ENCODE data around the gene FBXO45.
"Not testable (repeated sequence)": the region's sequence is repeated elsewhere in the genome, so short reads cannot be mapped to it uniquely, and the experiment has no call there.

FBXO45 gene

DNA sequence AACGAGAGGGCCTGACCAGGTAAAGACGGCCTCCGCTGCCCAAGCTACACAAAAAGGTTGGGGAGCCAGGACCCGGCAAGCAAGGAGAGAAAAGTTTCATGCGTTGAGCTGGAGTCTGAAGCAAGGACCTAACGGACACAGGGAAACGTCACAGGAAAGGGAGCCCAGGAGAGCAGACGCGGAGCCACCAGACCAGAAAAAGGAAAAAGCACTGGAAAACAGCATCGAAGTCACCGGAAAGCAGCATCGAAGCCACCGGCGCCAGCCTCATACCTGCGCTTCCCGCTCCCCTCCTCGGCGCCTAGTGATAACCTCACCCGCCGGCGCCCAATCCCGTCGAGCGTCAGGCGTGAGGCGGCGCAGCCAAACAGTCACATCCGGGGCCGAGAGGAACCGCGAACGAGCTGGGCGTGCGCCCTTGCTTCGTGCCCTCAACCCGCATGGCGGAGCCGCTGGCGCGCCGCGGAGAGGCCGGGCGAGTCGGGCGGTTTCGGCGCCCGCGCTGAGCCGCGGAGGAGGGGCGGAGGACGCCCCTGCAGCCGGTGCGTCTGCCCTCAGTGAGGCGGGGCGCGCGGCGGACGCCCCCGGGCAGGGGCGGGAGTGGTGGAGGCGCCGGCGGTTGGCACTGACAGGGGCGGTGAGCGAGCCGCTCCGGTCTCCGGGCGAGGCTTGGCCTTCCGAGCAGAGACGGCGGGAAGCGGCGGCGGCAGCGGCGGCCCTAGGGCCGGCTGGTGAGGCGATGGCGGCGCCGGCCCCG, at the start of gene FBXO45, which contains the start of gene WDR53:
Gene FBXO45, plus strand, starts transcription at position 415 of the 757 bp plus-strand sequence. Its CDS starts 325 bp downstream, at position 740.
Gene WDR53, minus strand, starts transcription at position 309 of the 757 bp plus-strand sequence. CDS start 7,079 bp downstream, outside the sequence.
- peak; percentile 92 for DNase-seq (ENCODE audit: low read depth, low spot score)

DNA sequence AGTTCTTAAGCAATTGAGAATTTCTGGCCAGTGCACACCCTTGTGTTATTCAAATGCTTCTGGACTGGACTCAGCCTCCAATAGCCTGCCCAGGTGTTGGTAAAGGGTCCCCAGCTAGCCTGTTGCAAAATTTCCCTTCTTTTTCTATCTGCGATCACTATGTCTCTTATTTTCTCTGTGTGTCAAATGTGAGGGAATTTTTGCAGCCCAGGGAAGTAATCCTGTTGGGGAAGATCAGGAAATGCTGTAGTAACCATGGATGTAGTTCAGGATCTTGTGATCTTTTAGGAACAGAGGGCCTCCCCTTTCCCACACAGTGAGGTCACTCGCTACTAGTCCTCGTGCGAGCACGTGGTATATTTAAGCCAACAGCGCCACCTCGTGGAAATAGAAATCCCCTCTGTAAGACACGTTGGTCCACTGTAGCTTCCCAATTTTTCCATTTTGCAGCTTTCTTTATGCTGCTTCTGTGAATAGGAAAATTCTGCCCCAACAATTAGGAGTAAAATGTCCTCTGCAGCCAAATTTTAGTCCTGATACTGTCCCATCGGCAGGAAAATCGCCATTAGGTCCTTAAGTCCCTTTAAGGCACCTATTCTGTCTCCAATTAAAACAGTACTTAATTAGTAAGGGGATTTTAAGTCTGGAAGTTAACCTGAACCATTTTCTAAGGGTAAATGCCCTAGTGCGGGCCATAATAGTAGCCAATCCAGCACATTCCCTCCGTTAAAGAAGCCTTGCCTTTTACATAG, 49.3 kb upstream of the FBXO45 start:
- no peak for DNase-seq (ENCODE audit: low read depth, low spot score)

DNA sequence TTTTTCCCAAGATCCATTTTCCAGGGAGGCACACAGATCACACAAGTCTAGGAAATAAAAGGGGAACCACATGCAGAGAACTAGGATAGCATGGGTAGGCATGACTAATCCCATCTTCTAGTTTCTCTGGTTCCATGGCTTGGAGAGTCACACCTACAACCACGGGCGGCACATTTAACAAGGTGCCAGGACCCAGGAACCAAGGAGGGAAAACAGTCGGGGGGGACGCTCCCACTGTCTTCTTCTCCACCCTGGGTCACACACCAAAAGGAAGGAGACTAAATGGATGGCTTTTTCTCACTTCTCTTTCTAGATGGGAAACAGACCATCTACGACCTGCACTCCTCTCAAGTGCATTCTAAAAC, 48.8 kb upstream of the FBXO45 start:
- DNase-seq (ENCODE audit: low read depth, low spot score), result no peak

- DNase-seq (ENCODE audit: low read depth, low spot score), result not testable (repeated sequence)
Measured at GRCh38 chr3:196521291-196521690, 47.2 kb upstream of the FBXO45 start.

- no peak for DNase-seq (ENCODE audit: low read depth, low spot score)
Measured at GRCh38 chr3:196523841-196524240, 44.6 kb upstream of the FBXO45 start.

DNA sequence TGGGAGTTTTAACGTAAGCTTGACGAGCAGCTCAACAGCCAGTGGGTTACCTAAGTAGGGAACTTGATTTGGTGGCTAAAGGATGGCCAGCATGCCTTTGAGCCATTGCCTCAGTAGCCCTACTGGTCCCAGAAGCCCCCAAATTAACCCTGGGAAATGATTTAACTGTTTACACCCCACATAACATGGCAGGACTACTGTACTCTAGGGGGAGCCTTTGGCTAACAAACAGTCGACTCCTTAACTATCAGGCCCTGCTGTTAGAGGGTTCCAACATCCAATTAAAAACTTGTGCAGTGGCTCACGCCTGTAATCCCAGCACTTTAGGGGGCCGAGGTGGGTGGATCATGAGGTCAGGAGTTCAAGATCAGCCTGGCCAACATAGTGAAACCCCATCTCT, 43.9 kb upstream of the FBXO45 start:
- DNase-seq (ENCODE audit: low read depth, low spot score), result no peak

DNA sequence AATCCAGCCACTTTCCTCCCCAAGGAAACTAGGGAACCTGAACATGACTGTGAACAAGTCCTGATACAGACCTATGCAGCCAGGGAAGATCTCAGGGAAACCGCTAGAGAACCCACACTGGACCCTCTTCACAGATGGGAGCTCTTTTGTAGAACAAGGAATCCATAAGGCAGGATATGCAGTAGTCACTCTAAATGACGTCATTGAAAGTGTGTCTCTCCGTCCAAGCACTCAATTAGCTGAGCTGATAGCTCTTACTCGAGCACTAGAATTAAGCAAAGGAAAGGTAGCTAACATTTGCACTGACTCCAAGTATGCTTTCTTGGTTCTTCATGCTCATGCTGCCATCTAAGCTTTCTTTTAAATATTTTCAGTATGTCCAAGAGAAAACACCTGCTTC, 43.3 kb upstream of the FBXO45 start:
- DNase-seq (ENCODE audit: low read depth, low spot score), result no peak

GRCh38 chr3:196528639-196529233, 39.7 kb upstream of the FBXO45 start:
- peak; percentile 61 for DNase-seq (ENCODE audit: low read depth, low spot score)

DNA sequence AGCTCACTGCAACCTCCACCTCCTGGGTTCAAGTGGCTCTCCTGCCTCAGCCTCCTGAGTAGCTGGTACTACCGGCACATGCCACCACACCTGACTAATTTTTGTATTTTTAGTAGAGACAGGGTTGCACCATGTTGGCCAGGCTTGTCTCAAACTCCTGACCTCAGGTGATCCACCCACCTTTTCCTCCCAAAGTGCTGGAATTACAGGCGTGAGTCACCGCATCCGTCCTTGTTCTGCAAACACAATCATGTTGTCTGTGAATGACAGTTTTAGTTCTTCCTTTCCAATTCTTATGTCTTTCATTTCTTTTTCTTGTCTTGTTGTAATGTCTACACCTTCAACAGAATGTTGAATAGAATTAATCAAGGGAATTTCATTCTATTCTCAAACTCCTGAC, 37.0 kb upstream of the FBXO45 start:
- no peak for DNase-seq (ENCODE audit: low read depth, low spot score)

DNA sequence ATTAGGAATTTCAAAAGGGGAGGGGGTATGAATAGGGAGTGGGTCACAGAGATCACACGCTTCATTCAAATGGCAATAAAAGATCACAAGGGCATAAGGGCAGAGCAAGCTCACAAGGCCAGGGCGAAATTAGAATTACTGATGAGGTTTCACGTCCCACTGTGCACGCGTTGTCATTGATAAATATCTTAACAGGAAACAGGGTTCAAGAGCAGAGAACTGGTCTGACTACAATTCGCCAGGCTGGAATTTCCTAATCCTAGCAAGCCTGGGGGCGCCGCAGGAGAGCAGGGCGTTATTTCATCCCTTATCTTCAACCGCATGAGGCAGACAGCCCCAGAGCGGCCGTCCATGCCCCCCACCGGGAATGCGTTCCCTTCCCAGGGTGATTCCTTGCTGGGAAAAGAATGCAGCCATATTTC, 35.2 kb upstream of the FBXO45 start:
- no peak for DNase-seq (ENCODE audit: low read depth, low spot score)

DNA sequence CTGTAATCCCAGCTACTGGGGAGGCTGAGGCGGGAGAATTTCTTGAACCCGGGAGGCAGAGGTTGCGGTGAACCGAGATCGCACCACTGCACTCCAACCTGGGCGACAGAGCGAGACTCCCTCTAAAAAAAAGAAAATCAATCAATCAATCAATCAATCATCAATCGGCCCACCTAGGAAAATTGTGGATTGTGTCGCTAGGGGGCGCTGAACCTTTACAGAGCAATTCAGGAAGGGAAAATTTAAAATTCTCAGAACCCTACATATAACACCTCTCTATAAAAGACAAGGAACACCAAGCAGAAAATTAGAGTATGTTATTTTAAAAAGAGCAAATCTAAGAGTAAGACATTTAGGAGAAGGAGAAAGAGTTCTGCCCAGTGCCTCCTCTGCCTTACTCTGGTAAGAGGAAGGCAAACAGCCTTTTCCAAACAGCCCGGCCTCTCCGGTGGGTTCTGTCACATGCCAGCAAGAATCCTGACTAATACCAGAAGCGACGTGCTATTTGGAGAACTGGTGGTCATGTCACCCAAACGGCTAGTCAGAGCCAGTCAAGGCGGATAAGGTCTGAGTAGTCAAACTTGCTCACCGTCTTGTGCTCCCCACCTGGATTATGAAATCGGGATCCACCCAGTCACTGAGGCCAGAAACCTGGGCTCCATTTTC, 31.0 kb upstream of the FBXO45 start:
- peak; percentile 57 for DNase-seq (ENCODE audit: low read depth, low spot score)

DNA sequence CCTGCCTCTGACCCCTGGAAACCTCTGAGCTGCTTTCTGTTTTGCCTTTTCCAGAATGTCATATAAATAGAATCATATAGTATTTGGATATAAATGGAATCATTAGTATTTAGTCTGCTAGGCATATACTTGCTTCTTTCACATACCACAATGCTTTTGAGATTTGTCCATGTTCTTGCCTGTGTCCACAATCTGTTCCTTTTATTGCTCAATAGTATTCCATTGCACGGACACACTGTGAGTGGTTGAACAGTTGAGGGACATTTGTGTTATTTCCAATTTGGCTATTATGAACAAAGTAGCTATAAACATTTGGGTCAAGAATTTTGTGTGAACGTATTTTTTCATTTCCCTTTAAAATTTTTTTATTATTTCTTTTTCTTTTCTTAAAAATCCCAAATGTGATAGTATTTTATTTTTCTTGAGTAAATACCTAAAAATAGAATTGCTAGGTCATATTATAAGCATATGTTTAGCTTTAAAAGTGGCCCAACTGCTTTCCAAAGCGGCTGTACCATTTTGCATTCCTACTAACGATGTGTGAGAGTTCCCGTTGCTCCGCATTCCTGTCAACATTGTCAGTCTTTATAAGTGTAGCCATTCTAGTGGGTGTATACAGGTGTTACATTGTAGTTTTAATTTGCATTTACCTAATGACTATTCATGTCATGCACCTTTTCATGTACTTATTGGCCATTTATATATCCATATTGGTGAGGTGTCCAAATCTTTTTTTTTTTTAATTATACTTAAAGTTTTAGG, 26.6 kb upstream of the FBXO45 start:
- DNase-seq (ENCODE audit: low read depth, low spot score), result no peak

DNA sequence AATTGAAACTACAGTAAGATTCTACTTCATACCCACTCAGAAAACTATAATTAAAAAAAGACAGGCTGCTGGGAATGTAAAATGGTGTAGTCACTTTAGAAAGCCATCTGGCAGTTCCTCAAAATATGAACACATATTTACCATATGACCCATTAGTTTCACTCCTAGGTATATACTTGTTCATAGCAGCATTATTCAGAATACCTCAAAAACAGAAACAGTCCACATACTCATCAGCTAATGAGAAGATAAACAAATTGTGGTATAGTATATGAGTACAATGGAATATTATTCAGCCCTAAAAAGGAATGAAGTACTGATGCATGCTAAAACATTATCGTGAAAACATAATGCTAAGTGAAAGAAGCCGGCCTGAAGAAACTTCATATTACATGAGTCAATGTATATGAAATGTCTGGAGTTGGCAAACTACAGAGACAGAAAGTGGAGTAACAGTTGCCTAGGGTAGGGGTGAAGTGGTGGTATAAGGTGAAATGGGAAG, 23.9 kb upstream of the FBXO45 start:
- no peak for DNase-seq (ENCODE audit: low read depth, low spot score)

DNA sequence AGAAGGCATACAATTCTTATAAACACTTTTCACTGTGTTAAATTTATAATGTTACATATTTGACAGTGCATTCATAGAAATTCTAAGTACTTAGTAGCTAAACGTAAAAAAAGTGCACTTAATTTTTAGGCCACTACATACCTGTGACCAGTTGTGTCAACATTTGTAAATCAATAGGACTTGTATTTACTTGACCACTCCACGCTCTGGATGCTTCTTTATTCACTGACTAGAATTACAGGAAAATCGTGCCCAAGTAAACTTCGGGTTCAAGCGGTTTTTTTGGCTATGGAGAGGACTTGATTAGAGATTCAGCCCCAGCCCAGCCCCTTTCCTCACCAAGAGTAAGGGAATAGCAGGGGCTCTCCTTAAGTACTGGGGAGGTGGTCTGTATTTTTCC, 21.9 kb upstream of the FBXO45 start:
- no peak for DNase-seq (ENCODE audit: low read depth, low spot score)

DNA sequence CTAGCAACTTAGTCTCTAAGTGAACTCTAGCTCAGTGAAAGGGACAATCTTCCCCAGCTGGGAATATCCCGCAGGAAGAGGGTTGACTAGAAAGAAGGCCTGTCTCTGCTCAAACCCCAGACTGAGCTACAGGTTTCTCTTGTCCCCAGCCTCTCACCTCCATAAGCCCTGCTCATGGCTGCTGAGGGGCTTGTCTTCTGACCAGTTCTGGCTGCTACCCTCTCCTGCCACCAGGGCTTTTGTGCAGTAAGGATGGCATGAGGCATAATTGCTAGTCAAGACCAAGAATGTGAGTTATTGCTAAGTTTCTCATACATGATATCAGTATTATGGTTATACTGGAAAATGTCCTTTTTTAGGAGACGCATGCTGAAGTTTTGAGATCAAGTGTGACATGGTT, 21.4 kb upstream of the FBXO45 start:
- no peak for DNase-seq (ENCODE audit: low read depth, low spot score)

- not testable (repeated sequence) for DNase-seq (ENCODE audit: low read depth, low spot score)
Measured at GRCh38 chr3:196549312-196549711, 19.1 kb upstream of the FBXO45 start.

DNA sequence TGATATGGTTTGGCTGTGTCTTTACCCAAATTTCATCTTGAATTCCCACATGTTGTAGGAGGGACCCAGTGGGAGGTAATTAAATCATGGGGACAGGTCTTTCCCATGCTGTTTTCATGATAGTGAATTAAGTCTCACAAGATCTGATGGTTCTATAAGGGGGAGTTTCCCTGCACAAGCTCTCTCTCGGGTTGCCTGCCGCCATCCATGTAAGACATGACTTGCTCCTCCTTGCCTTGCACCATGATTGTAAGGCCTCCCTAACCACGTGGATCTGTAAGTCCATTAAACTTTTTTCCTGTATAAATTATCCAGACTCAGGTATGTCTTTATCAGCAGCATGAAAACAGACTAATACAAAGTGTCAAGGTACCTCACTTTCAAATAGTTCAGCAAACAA, 18.3 kb upstream of the FBXO45 start:
- DNase-seq (ENCODE audit: low read depth, low spot score), result not testable (repeated sequence)

DNA sequence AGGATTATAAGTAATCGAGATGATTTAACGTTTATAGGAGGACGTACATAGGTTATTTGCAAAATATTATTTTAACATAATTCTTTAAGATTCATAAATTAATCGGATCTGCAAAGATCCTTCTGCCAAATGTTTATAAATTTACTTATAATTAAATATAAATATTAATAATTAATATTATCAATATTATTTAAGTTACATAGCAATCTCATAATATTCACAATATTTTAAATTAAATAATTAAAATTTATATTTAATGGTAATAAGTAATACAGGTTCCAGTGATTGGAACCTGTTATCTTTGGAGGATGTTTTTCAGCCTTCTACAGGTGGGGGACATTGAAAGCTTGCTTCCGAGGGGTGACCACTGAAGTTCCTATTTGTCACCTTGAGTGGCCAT, 16.2 kb upstream of the FBXO45 start:
- DNase-seq (ENCODE audit: low read depth, low spot score), result no peak

DNA sequence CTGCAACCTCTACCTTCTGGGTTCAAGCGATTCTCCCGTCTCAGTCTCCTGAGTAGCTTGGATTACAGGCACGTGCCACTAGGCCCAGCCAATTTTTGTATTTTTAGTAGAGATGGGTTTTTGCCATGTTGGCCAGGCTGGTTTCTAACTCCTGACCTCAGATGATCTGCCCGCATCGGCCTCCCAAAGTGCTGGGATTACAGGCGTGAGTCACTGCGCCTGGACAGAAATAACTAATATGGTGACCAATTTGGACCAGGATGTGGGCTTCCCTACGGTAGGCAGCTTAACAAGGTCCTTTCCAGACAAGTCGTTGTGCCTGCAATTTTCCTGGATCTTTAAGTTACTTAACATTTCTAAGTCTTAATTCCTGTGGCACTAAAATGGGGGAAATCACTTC, 14.9 kb upstream of the FBXO45 start:
- no peak for DNase-seq (ENCODE audit: low read depth, low spot score)

- DNase-seq (ENCODE audit: low read depth, low spot score), result no peak
Measured at GRCh38 chr3:196554205-196554604, 14.3 kb upstream of the FBXO45 start.

- DNase-seq (ENCODE audit: low read depth, low spot score), result no peak
Measured at GRCh38 chr3:196555295-196555694, 13.2 kb upstream of the FBXO45 start.

Data from activated CD4-positive, CD25-positive, alpha-beta regulatory T cell treated with anti-CD3 and anti-CD28 coated beads, Interleukin-2, amount 50 U/mL, for 16 hours (primary cell).